GM19455 (cell line): ENCODE measurements around the gene CNTN5.
"Not testable (repeated sequence)": the region's sequence is repeated elsewhere in the genome, so short reads cannot be mapped to it uniquely, and the experiment has no call there.

Experiments
- ATAC-seq: cut with Tn5 transposase; IDR thresholded peaks from one replicate; pipeline ENCODE4 v1.9.1; 2021; ENCODE audit not compliant: unreplicated experiment

Gene CNTN5

GRCh38 chr11:99708928-99709672 is 688.4 kb downstream of the CNTN5 start:
- no peak for ATAC-seq

GRCh38 chr11:99716302-99716701 is 695.6 kb downstream of the CNTN5 start:
- no peak for ATAC-seq

GRCh38 chr11:99718291-99718690 is 697.5 kb downstream of the CNTN5 start:
- ATAC-seq: no peak

- ATAC-seq: no peak
Measured at GRCh38 chr11:99739464-99740089, 718.8 kb downstream of the CNTN5 start.

- no peak for ATAC-seq
Measured at GRCh38 chr11:99742501-99742900, 721.8 kb downstream of the CNTN5 start.

DNA sequence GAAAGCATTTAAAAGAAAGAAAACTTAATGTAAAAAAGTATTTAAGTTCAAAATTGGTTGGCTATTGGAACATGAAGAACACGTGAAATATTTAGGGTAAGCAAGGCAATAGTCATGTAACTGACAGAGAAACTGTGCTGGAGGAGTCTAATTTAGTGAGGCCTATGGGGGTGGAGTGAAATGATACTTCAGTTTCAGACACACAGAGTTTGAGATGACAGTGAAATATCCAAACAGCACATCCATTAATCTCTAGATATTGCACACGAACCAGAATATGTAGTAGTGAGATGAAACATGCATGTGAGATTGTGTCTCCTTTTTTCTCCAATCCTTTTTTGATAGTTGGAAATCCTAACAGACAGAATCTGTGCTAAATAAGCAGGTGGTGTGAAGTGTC is 739.0 kb downstream of the CNTN5 start:
- ATAC-seq: no peak

DNA sequence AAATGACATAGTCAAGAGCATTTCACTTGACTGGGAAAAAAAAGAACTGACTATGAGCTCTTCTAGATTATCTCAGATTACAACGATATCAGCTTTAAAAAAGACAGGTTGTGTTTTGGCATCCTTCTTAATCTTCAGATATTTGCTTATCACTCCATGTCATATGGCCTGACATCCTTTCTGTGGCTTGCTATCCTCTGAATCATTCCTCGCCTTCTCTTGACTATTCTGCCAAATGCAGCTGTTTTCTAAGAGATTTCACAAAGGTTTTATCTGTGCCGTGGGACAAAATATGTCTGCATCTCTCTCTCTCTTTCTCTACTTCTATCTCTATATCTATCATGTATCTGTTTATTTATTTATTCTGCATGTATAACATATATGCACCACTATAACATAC is 746.1 kb downstream of the CNTN5 start:
- no peak for ATAC-seq

- ATAC-seq: no peak
Measured at GRCh38 chr11:99773646-99774045, 752.9 kb downstream of the CNTN5 start.

DNA sequence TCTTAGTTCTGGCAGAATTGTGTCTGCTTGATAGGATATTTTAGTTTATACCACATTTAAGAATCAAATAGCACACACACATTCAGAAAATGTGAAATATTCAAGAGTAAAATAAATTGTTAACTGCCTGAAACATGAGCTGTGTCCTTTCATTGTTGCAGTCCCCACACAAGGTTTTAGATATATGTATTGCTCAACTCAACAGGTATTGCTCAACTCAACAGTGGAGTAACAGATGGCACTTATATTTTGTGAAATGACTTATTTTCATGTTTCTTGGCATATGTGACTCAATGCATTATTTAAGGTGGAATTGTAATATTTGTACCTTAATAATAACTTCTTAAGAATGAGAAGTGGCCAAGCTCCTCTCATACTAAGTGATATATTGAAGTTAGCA is 760.3 kb downstream of the CNTN5 start:
- no peak for ATAC-seq

DNA sequence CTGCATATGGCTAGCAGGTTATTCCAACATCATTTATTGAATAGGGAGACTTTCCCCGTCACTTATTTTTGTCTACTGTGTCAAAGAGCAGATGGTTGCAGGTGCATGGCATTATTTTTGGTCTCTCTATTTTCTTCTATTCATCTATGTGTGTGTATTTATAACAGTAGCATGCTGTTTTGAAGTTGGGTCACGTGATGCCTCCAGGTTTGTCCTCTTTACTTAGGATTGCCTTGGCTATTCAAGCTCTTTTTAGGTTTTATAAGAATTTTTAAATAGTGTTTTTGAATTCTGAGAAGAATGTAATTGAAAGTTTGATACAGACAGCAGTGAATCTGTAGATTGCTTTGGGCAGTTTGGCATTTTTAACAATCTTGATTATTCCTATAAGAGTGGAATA is 770.6 kb downstream of the CNTN5 start:
- no peak for ATAC-seq

DNA sequence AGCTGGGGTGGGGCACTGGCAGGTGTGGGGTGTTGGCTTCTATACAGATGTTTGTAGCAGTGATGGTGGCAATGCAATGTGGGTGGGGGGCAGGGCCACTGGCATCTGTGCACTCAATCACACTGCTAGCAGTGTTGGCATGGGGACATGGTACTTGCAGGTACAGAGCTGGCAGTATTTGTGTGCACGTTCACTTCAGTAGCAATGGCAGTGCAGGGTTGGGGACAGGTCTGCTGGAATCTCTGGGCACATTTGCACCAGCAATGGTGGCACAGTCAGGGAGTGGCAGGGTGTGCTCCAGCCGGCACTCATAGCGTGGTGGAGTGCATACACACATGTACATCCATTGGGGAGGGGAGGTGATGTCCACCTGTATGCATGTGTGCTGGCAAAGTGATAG is 775.2 kb downstream of the CNTN5 start:
- no peak for ATAC-seq

- ATAC-seq: no peak
Measured at GRCh38 chr11:99803501-99803900, 782.8 kb downstream of the CNTN5 start.

- no peak for ATAC-seq
Measured at GRCh38 chr11:99812516-99812915, 791.8 kb downstream of the CNTN5 start.

- no peak for ATAC-seq
Measured at GRCh38 chr11:99814021-99814420, 793.3 kb downstream of the CNTN5 start.

DNA sequence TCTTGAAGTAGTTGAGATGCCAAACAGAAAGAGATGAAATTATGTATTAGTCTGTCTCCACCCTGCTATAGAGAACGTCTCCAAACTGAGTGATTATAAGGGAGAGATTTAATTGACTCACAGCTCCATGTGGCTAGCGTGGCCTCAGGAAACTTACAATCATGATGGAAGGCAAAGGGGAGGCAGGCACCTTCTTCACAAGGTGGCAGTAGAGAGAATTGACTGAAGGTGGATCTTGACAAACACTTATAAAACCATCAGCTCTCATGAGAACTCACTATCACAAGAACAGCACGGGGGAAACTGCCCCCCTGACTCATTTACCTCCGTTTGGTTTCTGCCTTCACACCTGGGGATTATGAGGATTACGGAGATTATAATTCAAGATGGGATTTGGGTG is 794.0 kb downstream of the CNTN5 start:
- no peak for ATAC-seq

DNA sequence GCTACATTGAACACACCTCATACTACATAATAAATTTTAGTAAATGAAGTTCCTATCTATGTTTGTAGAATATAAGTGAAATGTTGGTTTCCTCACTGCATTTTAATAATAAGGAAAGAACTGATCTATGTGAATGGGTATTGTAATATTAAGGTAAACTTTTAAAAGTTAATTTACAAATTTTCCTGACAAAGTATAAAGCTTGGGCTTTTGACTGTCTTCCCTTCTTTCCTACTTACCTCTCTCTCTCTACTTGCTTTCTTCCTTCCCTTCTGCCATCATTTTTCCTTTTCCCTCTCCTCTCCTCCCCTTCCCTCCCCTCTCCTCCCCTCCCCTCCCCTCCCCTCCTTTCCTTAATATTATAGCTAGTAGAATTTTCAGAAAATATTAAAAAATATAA is 798.2 kb downstream of the CNTN5 start:
- ATAC-seq: no peak

GRCh38 chr11:99822846-99823565 is 802.3 kb downstream of the CNTN5 start:
- no peak for ATAC-seq

DNA sequence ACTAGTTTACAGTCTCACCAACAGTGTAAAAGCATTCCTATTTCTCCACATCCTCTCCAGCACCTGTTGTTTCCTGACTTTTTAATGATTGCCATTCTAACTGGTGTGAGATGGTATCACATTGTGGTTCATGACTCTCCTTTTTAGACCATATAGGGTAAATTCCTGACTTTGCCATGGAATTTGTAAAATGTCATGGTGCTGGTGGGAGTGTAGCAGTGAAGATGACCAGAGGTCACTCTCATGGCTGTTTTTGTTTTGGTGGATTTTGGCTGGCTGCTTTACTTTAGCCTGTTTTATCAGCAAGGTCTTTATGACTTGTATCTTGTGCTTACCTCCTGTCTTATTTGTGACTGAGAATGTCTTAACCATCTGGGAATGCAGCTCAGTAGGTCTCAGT is 816.0 kb downstream of the CNTN5 start:
- ATAC-seq: not testable (repeated sequence)

GRCh38 chr11:99841885-99842284 is 821.1 kb downstream of the CNTN5 start:
- ATAC-seq: no peak

GRCh38 chr11:99865951-99866350 is 845.2 kb downstream of the CNTN5 start:
- ATAC-seq: no peak

- ATAC-seq: no peak
Measured at GRCh38 chr11:99881610-99882009, 860.9 kb downstream of the CNTN5 start.

GRCh38 chr11:99884750-99885149 is 864.0 kb downstream of the CNTN5 start:
- ATAC-seq: no peak
